GM12874 (cell line): ENCODE measurements around the gene GNAS.

Experiments
- CTCF ChIP-seq: IDR thresholded peaks from 2 replicates; pipeline ENCODE4 v1.5.1; 2011; ENCODE audit warnings: low read depth, mild to moderate bottlenecking, control low read depth, low read length, moderate library complexity; ENCODE audit not compliant: insufficient read depth

GNAS gene

GRCh38 chr20:58870293-58871014 lies 17.9 kb downstream of the GNAS start:
- TF ChIP-seq CTCF: peak; percentile 80

DNA sequence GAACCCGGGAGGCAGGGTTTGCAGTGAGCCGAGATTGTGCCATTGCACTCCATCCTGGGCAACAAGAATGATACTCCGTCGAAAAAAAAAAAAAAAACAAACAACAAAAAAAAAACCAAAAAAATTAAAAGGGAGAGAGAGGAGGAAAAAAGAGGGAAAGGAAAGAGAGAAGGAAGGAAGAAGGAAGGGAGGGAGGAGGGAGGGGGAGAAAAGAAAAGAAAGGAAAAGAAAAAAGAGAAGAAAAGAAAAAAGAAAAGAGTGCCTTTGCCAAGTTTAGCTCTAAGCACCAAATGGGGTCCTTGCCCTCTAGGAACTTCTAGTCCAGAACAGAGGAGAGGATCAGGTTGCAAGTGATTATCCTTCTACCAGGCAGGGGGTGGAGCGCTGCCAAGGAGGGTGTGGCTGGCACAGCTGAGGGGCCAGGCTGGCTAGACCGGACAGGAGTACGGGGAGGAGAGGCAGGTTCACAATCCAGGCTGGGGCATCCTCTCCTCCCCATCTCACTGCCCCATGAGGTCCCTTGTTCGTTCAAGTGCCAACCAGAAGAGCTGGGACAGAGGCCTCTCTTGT lies 19.1 kb downstream of the GNAS start:
- no peak for TF ChIP-seq CTCF

DNA sequence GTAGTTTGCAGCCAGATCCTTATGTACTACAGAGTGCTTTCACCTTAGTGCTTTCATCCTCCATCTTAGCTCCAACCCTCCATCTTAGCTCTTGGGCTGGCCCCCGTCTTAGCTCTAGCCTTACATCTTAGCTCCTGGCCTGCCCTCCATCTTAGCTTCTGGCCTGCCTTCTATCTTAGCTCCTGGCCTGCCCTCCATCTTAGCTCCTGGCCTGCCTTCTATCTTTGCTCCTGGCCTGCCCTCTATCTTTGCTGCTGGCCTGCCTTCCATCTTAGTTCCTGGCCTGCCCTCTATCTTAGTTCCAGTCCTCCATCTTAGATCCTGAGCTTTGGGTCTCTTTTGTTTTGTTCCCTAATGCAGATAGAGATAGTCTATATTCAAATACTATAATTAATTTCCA lies 22.0 kb downstream of the GNAS start:
- TF ChIP-seq CTCF: no peak

DNA sequence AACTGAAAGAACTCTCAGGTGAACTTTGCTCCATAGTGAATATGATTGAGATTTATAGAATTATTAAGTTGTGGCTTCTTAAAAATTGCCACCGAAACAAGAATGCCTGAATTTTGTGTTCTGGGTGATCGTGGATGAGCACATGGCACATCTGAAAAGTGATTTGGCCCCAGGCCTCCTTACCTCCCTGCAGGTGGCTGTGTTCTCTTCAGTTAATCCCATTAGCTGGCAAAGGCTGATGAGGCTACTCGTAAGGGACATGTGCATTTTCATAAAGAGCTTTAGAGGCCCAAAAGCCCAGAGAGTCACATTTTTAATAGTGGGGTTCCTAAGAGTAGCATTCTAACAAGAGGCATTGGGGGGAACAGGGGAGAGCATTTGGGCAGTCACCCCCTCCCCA lies 22.6 kb downstream of the GNAS start:
- no peak for TF ChIP-seq CTCF

- TF ChIP-seq CTCF: no peak
These were observed 23.1 kb downstream of the GNAS start for GRCh38 chr20:58875541-58876134.

- no peak for TF ChIP-seq CTCF
These were observed 23.9 kb downstream of the GNAS start for GRCh38 chr20:58876437-58876836.

DNA sequence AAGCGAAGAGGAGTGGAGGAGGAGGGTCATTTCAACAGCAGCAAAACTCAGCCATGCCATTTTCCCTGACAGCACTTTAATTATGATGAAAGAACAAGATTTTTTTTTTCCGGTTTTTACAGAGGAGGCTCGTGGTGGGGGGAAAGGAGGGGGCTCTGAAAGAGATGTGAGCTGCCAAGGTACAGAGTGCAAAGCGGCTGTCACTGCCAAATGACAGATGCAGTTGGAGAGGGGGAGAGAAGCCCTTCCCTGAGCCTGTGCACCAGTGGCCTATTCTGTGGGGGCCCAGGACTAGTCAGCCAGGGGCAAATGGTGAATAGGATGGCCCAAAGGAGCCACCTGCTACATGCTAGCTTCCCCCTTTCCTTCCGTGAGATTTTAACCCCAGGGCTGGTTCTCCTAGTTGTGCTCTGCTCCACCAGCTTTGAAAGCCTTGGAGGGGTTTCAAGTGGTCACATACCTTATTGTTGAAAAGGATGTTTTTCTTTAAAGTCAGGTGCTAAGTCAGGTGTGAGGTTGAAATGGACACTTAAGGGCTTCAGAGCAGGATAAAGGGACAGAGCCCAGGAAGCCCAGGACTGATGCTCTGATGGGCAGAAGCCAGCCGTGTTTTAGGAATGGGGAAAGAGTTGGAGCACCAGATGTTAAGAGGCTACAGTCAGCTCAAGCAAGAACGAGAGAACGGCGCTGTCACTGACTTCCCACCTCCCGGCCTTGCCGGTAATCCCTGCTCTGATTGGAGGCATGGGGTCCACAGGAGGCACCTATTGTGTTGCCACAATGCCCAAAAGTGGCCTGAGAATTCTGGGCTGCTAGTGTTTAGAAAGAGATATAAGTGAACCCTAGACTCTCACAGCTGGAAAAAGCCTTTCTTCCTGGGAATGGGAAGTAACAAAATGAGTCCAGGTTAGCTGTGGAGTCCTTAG lies 24.8 kb downstream of the GNAS start:
- no peak for TF ChIP-seq CTCF
